Fibroblast of villous mesenchyme (primary cell): ENCODE results near the gene DPF1. TPM values are rescaled to one million over a fixed set of nuclear protein-coding genes. Genes with fewer than 3 reads are reported as not detected.

ENCODE experiments used
- DNase-seq: peaks from one replicate; pipeline ENCODE4 v3.0.0-alpha.2; 2010; ENCODE audit warnings: low read depth
- H3K4me3 ChIP-seq: 2 replicates; pipeline ENCODE4 v1.5.1; 2011; ENCODE audit warnings: low read depth, mild to moderate bottlenecking, low read length
- total RNA-seq: library from RNA; depleted of rRNA; stranded (reverse); fragments of >200 nt; gene quantifications from 2 replicates; pipeline ENCODE4 v1.2.3, GENCODE V29; 2012
- TF ChIP-seq, protein P1 (sequence below): IDR thresholded peaks from 2 replicates; pipeline ENCODE4 v1.5.1; 2012; ENCODE audit warnings: low read depth, mild to moderate bottlenecking, low read length; ENCODE audit not compliant: insufficient read depth

Gene DPF1
- total RNA-seq, 1 donor: 1.7 TPM

DNA sequence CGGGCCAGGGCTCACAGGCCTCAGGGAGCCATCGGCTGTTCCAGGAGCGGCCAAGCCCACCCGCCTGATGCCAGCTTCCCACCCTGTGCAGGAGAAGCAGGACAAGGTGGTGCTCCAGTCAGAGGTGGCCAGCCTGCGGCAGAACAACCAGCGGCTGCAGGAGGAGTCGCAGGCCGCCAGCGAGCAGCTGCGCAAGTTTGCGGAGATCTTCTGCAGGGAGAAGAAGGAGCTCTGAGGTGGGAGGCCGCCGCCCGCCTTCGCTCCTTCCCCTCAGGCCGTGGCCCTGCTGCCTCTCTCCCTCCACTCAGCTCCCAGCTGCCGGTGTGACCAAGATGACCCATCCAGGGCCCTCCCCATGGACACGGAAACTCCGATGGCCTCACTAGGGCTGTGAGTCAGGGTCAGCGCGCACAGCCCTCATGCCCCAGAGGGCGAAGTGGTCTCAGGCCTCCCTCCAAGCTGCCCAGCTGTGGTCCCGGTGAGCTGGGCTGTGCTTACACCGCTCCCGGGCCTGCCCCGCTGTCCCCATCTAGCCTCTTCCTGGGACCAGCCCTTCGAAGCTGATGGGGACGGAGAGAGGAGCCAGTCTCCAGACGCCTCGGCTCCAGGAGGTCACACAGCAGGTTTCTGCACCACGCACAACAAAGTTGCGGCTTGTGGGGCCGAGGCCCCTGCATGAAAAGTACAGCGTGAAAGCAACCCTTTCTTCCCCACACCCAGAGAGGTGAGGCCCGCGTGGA is 17.8 kb downstream of the DPF1 start:
- DNase-seq: no peak
- no peak overlapping the region for H3K4me3 ChIP-seq
- TF ChIP-seq, protein P1, sequence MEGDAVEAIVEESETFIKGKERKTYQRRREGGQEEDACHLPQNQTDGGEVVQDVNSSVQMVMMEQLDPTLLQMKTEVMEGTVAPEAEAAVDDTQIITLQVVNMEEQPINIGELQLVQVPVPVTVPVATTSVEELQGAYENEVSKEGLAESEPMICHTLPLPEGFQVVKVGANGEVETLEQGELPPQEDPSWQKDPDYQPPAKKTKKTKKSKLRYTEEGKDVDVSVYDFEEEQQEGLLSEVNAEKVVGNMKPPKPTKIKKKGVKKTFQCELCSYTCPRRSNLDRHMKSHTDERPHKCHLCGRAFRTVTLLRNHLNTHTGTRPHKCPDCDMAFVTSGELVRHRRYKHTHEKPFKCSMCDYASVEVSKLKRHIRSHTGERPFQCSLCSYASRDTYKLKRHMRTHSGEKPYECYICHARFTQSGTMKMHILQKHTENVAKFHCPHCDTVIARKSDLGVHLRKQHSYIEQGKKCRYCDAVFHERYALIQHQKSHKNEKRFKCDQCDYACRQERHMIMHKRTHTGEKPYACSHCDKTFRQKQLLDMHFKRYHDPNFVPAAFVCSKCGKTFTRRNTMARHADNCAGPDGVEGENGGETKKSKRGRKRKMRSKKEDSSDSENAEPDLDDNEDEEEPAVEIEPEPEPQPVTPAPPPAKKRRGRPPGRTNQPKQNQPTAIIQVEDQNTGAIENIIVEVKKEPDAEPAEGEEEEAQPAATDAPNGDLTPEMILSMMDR: no peak

DNA sequence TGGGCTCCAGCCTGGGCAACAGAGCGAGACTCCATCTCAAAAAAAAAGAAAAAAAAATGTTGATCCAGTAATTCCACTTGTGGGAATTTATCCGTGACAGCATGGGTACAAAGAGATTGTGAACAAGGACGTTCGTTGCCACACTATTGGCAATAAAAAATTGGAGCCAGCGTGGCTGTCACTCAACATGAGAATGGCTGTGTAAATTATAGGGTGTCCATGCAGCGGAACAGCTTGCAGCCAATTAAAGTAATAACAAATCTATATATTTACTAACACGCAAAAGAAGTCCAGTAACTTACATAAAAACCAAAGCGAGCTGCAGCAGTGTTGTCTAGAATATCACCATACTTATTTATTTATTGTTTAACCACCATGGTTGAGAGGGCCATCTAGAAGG is 19.3 kb downstream of the DPF1 start:
- DNase-seq: no peak
- TF ChIP-seq, protein P1: no peak
- no peak overlapping the region for H3K4me3 ChIP-seq

DNA sequence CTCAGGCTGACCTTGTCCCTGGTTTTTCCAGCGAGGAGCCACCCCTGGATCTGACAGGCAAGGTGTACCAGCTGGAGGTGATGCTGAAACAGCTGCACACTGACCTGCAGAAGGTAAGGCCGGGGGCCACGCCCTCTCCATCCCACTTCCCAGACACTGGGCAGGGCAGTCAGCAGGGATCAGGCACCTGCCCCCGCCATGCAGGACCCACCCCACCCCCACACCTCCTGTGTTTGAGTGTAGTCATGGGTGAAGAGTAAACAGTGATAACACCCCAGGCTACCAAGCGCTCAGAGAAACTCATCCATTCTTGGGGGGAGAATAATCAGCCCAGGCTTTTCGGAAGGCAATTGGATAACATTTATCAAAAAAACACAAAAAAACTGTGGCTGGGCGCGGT is 19.9 kb downstream of the DPF1 start:
- DNase-seq: no peak
- H3K4me3 ChIP-seq: no peak overlapping the region
- TF ChIP-seq, protein P1: no peak

DNA sequence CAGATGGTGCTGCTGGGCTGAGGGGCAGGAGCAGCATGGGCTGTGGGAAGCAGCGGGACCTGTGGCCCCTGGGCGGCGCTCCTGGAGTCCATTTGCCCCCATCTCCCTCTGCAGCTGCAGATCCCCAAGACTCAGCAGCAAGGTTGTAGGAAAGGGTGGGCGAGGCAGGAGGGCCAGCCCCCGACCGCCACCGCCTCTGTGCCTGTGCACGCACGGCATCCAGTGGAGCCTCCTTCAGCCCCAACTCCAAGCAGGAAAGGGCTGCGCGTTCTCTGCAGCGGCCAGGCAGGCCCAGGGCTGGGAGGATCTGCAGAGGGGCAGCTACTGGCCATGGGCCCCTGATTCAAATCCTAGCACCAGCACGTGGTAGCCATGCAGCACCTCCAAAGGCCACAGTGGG is 20.8 kb downstream of the DPF1 start:
- H3K4me3 ChIP-seq: no peak overlapping the region
- no peak for DNase-seq
- TF ChIP-seq, protein P1: no peak

DNA sequence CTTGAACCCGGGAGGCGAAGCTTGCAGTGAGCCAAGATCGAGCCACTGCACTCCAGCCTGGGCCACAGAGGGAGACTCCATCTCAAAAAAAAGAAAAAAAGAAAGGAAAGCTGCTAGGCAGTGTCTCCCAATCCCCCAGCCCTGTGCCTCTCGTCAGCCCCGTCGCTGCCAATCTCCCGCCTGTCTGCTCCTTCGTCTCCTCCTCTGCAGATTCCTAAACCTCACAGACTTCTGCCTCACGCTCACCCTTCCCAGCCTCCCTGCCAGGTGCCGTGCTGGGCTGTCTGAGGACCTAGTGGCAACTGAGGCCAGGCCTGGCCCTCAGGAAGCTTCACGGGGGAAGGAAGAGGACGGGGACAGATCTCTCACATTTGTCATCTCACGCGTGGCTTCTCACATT is 21.5 kb downstream of the DPF1 start:
- TF ChIP-seq, protein P1: no peak
- DNase-seq: no peak
- no peak overlapping the region for H3K4me3 ChIP-seq

DNA sequence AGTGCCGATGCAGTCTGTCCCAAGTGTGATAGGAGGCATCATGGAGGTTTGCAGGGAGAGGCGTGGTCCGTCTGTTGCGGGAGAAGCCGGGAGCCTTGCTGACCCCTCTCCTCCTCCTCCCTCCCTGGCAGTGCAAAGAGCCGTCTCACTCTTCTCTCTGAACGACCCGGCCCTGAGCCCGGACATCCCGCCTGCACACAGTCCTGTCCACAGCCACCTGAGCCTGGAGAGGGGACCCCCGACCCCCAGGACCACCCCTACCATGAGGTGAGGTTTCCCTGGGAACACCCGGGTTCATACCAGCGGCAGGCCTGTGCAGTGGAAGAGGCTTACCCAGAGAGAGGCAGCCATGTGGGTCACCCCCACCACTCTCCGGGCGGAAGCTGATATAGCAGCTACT is 22.3 kb downstream of the DPF1 start:
- no peak for DNase-seq
- H3K4me3 ChIP-seq: no peak overlapping the region
- TF ChIP-seq, protein P1: no peak

DNA sequence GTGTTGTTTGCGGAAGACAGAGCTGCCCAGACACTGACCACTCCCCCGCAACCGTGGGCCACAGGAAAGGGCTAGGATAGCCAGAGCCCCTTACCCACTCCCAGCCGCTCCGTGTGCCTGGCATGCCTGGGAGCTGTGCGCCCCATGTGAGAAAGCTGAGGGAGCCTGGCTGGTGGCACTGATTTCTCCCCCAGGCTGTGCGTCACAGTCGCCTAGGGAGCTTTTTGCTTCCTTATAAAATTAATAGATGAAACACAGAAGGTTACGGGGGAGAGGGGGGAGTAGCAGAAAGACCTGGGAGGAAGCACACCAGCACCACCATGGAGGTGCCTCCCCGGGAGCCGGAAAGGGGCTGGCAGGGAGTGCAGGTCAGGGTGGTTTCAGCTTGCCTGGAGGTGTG is 24.7 kb downstream of the DPF1 start:
- H3K4me3 ChIP-seq: no peak overlapping the region
- no peak for DNase-seq
- TF ChIP-seq, protein P1: no peak
